Mesenchymal stem cell (in vitro differentiated cells and primary cell): ENCODE results near the gene DUSP11.
A peak's percentile ranks its signal among the peaks of the same experiment; 100 is the strongest.

Experiments used
- DNase-seq: peaks from one replicate; pipeline ENCODE4 v3.0.0-alpha.2; 2013
- H2AFZ ChIP-seq: one replicate; pipeline ENCODE4 v1.6.1; 2013; ENCODE audit warnings: low read depth, mild to moderate bottlenecking, control low read depth, inconsistent platforms, low read length, moderate library complexity
- H2AK5ac ChIP-seq: 2 replicates; pipeline ENCODE4 v1.6.1; 2013; ENCODE audit warnings: low read length, moderate library complexity, mild to moderate bottlenecking, inconsistent platforms; ENCODE audit not compliant: severe bottlenecking
- H2BK120ac ChIP-seq: one replicate; pipeline ENCODE4 v1.6.1; 2013; ENCODE audit warnings: low read depth, mild to moderate bottlenecking, inconsistent platforms, low read length, moderate library complexity
- H2BK12ac ChIP-seq, 2 experiments: one replicate each; pipeline ENCODE4 v1.6.1; 2013; ENCODE audit warnings: inconsistent platforms in 2 of 2, low read length in 2 of 2, mild to moderate bottlenecking in 2 of 2, moderate library complexity in 2 of 2, control low read depth in 1 of 2
- H2BK15ac ChIP-seq: one replicate; pipeline ENCODE4 v1.6.1; 2013; ENCODE audit warnings: mild to moderate bottlenecking, low read depth, inconsistent platforms; ENCODE audit not compliant: poor library complexity, severe bottlenecking
- H2BK5ac ChIP-seq: 2 replicates; pipeline ENCODE4 v1.6.1; 2013; ENCODE audit warnings: low read depth, mild to moderate bottlenecking, low read length, control low read depth, inconsistent platforms; ENCODE audit not compliant: poor library complexity, severe bottlenecking
- H3K14ac ChIP-seq, 2 experiments: one replicate each; pipeline ENCODE4 v1.6.1; 2013; ENCODE audit warnings: inconsistent platforms in 2 of 2, low read length in 2 of 2, control low read depth in 1 of 2, mild to moderate bottlenecking in 1 of 2, moderate library complexity in 1 of 2
- H3K18ac ChIP-seq, 2 experiments: one replicate each; pipeline ENCODE4 v1.6.1; 2013; ENCODE audit warnings: inconsistent platforms in 2 of 2, low read length in 2 of 2, control low read depth in 1 of 2, low read depth in 1 of 2, mild to moderate bottlenecking in 1 of 2
- H3K23ac ChIP-seq, 2 experiments: one replicate each; pipeline ENCODE4 v1.6.1; 2013; ENCODE audit warnings: inconsistent platforms in 2 of 2, low read length in 2 of 2, mild to moderate bottlenecking in 2 of 2, moderate library complexity in 2 of 2, control low read depth in 1 of 2
- H3K27ac ChIP-seq: 2 replicates; pipeline ENCODE4 v1.5.1; 2013; ENCODE audit warnings: mild to moderate bottlenecking, moderate library complexity, low read length, control low read depth, inconsistent platforms; ENCODE audit not compliant: poor library complexity, severe bottlenecking
- H3K27me3 ChIP-seq, 2 experiments: 2 replicates each; pipeline versions ENCODE4 v1.6.1 to v1.7.0; 2013; ENCODE audit warnings: low read length in 2 of 2, mild to moderate bottlenecking in 2 of 2, moderate library complexity in 2 of 2, control low read depth in 1 of 2, inconsistent platforms in 1 of 2; ENCODE audit not compliant: control insufficient read depth in 1 of 2, insufficient read depth in 1 of 2
- H3K36me3 ChIP-seq, 2 experiments: 2 replicates each; pipeline versions ENCODE4 v1.6.1 to v1.7.0; 2013; ENCODE audit warnings: low read length in 2 of 2, control low read depth in 1 of 2, inconsistent platforms in 1 of 2, low read depth in 1 of 2, mild to moderate bottlenecking in 1 of 2; ENCODE audit not compliant: insufficient read depth in 2 of 2, control insufficient read depth in 1 of 2
- H3K4ac ChIP-seq, 2 experiments: one replicate each; pipeline ENCODE4 v1.6.1; 2013; ENCODE audit warnings: inconsistent platforms in 2 of 2, low read length in 2 of 2, mild to moderate bottlenecking in 2 of 2, moderate library complexity in 2 of 2, control low read depth in 1 of 2, low read depth in 1 of 2
- H3K4me1 ChIP-seq: 2 replicates; pipeline ENCODE4 v1.6.1; 2013; ENCODE audit warnings: low read depth, low read length, control low read depth; ENCODE audit not compliant: control insufficient read depth, insufficient read depth
- H3K4me2 ChIP-seq: 2 replicates; pipeline ENCODE4 v1.6.1; 2013; ENCODE audit warnings: low read length, mild to moderate bottlenecking, inconsistent platforms; ENCODE audit not compliant: poor library complexity, severe bottlenecking
- H3K4me3 ChIP-seq, 2 experiments: 2 replicates each; pipeline versions ENCODE4 v1.5.1 to v1.7.0; 2013; ENCODE audit warnings: low read length in 2 of 2, mild to moderate bottlenecking in 2 of 2, control low read depth in 1 of 2, low read depth in 1 of 2; ENCODE audit not compliant: insufficient read depth in 1 of 2
- H3K79me1 ChIP-seq: replicated peaks from 2 replicates; pipeline ENCODE4 v1.6.1; 2013; ENCODE audit warnings: mild to moderate bottlenecking, control low read depth, low read length, inconsistent platforms; ENCODE audit not compliant: poor library complexity, severe bottlenecking
- H3K9ac ChIP-seq: 2 replicates; pipeline ENCODE4 v1.7.0; 2013; ENCODE audit warnings: mild to moderate bottlenecking, low read length, moderate library complexity
- H3K9me3 ChIP-seq: 2 replicates; pipeline ENCODE4 v1.7.0; 2013; ENCODE audit warnings: mild to moderate bottlenecking, low read length; ENCODE audit not compliant: control insufficient read depth
- H4K8ac ChIP-seq: one replicate; pipeline ENCODE4 v1.6.1; 2013; ENCODE audit warnings: inconsistent platforms, mild to moderate bottlenecking, low read length, moderate library complexity
- H4K91ac ChIP-seq: one replicate; pipeline ENCODE4 v1.6.1; 2013; ENCODE audit warnings: mild to moderate bottlenecking, low read length, inconsistent platforms
- WGBS: methylation state at CpG from one replicate; pipeline ENCODE4 v1.1.7; 2013; ENCODE audit warnings: mixed read lengths; 5-methylcytosine and 5-hydroxymethylcytosine counted together

The DUSP11 gene

GRCh38 chr2:73827660-73828388 is 47.9 kb upstream of the DUSP11 start:
- H2AFZ ChIP-seq = no peak overlapping the region
- H3K4me3 ChIP-seq = peak overlapping the region in 1 of 2 experiments; percentile 92
- no peak overlapping the region for H3K27ac ChIP-seq
- H3K9ac ChIP-seq = peak overlapping the region; percentile 93
- no peak overlapping the region for H4K91ac ChIP-seq
- H3K79me1 ChIP-seq = peaks cover 3% of the 10 kb centered on the region
- WGBS = 98% methylated on average over 8 of the region's 9 CpGs
- H3K4me1 ChIP-seq = peaks cover 2% of the 10 kb centered on the region
- H4K8ac ChIP-seq = no peak overlapping the region
- H2AK5ac ChIP-seq = peak overlapping the region; percentile 20
- no peak overlapping the region for H2BK15ac ChIP-seq
- H3K18ac ChIP-seq = no peak overlapping the region
- H2BK12ac ChIP-seq = no peak overlapping the region
- H3K9me3 ChIP-seq = no peaks in the 10 kb centered on the region
- H3K4ac ChIP-seq = no peak overlapping the region
- no peak overlapping the region for H3K4me2 ChIP-seq
- H2BK120ac ChIP-seq = no peak overlapping the region
- H3K14ac ChIP-seq = no peak overlapping the region
- H3K27me3 ChIP-seq = peaks cover 0 to 24% of the 10 kb centered on the region in 2 experiments
- H3K23ac ChIP-seq = no peak overlapping the region
- H3K36me3 ChIP-seq = peaks cover 2 to 6% of the 10 kb centered on the region in 2 experiments
- no peak overlapping the region for H2BK5ac ChIP-seq
- DNase-seq = no peak

DNA sequence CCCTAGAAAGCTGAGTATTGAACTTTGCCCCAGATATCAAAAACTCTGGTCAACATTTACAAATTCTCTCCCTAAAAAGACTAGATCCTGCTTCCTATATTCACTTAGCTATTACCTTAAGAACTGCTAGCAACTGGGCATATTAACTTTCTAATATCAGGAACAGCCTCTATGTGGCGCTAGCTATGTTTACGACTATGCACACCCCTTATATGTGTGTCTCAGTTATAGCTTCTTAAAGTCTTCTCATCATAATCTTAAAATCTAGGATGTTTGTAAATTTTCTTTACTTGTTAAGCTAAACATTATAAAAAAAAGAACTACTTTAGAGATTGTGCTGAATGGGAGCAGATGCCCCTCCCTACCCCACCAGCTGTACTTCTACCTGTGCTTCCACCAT is 47.1 kb upstream of the DUSP11 start:
- Histone ChIP-seq H3K9me3 (no peaks in the 10 kb centered on the region), H3K14ac (no peak overlapping the region), H3K4me1 (peaks cover 2% of the 10 kb centered on the region), H3K27ac (no peak overlapping the region), H3K79me1 (no peaks in the 10 kb centered on the region), H3K27me3 (peaks cover 7 to 31% of the 10 kb centered on the region in 2 experiments), H4K91ac (no peak overlapping the region), H3K4me3 (no peak overlapping the region), H2BK120ac (no peak overlapping the region), H2AFZ (no peak overlapping the region), H3K36me3 (no peaks in the 10 kb centered on the region), H3K4me2 (no peak overlapping the region), H2AK5ac (peak overlapping the region; percentile 43), H3K23ac (no peak overlapping the region), H3K18ac (no peak overlapping the region), H3K9ac (no peak overlapping the region), H3K4ac (no peak overlapping the region), H2BK15ac (no peak overlapping the region), H2BK5ac (no peak overlapping the region), H2BK12ac (no peak overlapping the region), H4K8ac (no peak overlapping the region)
- peak; percentile 43 for DNase-seq
- WGBS = 60% methylated on average over 1 of the region's 2 CpGs

- no peak overlapping the region for H2AK5ac ChIP-seq
- no peak overlapping the region for H2BK15ac ChIP-seq
- no peaks in the 10 kb centered on the region for H3K4me1 ChIP-seq
- no peaks in the 10 kb centered on the region for H3K9me3 ChIP-seq
- no peak overlapping the region for H3K18ac ChIP-seq
- no peak overlapping the region for H3K4me2 ChIP-seq
- H3K4ac ChIP-seq = no peak overlapping the region
- H3K14ac ChIP-seq = no peak overlapping the region
- H3K23ac ChIP-seq = no peak overlapping the region
- H3K79me1 ChIP-seq = no peaks in the 10 kb centered on the region
- no peak overlapping the region for H2BK12ac ChIP-seq
- no peak overlapping the region for H3K4me3 ChIP-seq
- 75% methylated on average over 4 of the region's 4 CpGs for WGBS
- H4K91ac ChIP-seq = no peak overlapping the region
- peaks cover 13 to 46% of the 10 kb centered on the region in 2 experiments for H3K27me3 ChIP-seq
- no peaks in the 10 kb centered on the region for H3K36me3 ChIP-seq
- no peak overlapping the region for H2BK5ac ChIP-seq
- peak; percentile 22 for DNase-seq
- no peak overlapping the region for H3K27ac ChIP-seq
- H3K9ac ChIP-seq = no peak overlapping the region
- H4K8ac ChIP-seq = no peak overlapping the region
- no peak overlapping the region for H2AFZ ChIP-seq
- no peak overlapping the region for H2BK120ac ChIP-seq
Measured at GRCh38 chr2:73825408-73825807, 45.5 kb upstream of the DUSP11 start.

- H2BK12ac ChIP-seq = no peak overlapping the region
- H3K18ac ChIP-seq = no peak overlapping the region
- H3K36me3 ChIP-seq = no peaks in the 10 kb centered on the region
- no peak overlapping the region for H2AFZ ChIP-seq
- no peak overlapping the region for H4K91ac ChIP-seq
- no peak overlapping the region for H3K4ac ChIP-seq
- no peak overlapping the region for H2BK15ac ChIP-seq
- no peaks in the 10 kb centered on the region for H3K9me3 ChIP-seq
- no peak overlapping the region for H4K8ac ChIP-seq
- H3K9ac ChIP-seq = no peak overlapping the region
- H3K23ac ChIP-seq = no peak overlapping the region
- peaks cover 13 to 51% of the 10 kb centered on the region in 2 experiments for H3K27me3 ChIP-seq
- H3K14ac ChIP-seq = no peak overlapping the region
- H3K79me1 ChIP-seq = no peaks in the 10 kb centered on the region
- WGBS = 30% methylated on average over 3 of the region's 3 CpGs
- H3K4me3 ChIP-seq = no peak overlapping the region
- H2AK5ac ChIP-seq = no peak overlapping the region
- peak; percentile 82 for DNase-seq
- H2BK5ac ChIP-seq = no peak overlapping the region
- no peak overlapping the region for H3K27ac ChIP-seq
- no peak overlapping the region for H3K4me2 ChIP-seq
- H3K4me1 ChIP-seq = no peaks in the 10 kb centered on the region
- H2BK120ac ChIP-seq = no peak overlapping the region
Measured at GRCh38 chr2:73823916-73824523, 44.1 kb upstream of the DUSP11 start.
